Rectal smooth muscle tissue (tissue), 1 donor: ENCODE results near the gene SSX2B.
"Not testable (repeated sequence)": the region's sequence is repeated elsewhere in the genome, so short reads cannot be mapped to it uniquely, and the experiment has no call there.

Source experiments
- H3K27ac ChIP-seq: one replicate; pipeline ENCODE4 v1.7.0; 2013; ENCODE audit warnings: low read depth, low read length, inconsistent platforms
- H3K27me3 ChIP-seq: one replicate; pipeline ENCODE4 v1.7.0; 2013; ENCODE audit warnings: low read length; ENCODE audit not compliant: control insufficient read depth, insufficient read depth
- H3K36me3 ChIP-seq: one replicate; pipeline ENCODE4 v1.7.0; 2013; ENCODE audit warnings: low read length; ENCODE audit not compliant: control insufficient read depth, insufficient read depth
- H3K4me1 ChIP-seq: one replicate; pipeline ENCODE4 v1.7.0; 2013; ENCODE audit warnings: low read length; ENCODE audit not compliant: control insufficient read depth, insufficient read depth
- H3K4me3 ChIP-seq: one replicate; pipeline ENCODE4 v1.7.0; 2013; ENCODE audit warnings: low read length
- H3K9ac ChIP-seq: one replicate; pipeline ENCODE4 v1.7.0; 2013; ENCODE audit warnings: low read length

The SSX2B gene, protein sequence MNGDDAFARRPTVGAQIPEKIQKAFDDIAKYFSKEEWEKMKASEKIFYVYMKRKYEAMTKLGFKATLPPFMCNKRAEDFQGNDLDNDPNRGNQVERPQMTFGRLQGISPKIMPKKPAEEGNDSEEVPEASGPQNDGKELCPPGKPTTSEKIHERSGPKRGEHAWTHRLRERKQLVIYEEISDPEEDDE

DNA sequence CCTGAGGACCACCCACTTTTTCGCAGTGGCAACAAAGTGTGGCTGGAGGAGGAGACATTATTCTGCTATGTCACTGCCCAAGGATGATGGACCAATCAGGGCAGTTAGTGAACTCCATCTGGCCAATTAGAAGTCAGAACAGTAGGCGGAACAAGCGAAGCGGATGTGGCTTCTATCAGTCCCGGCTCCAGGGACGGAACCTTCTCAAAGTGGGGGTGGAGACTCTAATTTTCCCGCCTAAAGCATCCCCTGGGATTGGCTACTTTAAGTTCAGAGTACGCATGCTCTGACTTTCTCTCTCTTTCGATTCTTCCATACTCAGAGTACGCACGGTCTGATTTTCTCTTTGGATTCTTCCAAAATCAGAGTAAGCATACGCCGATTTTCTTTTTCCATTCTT, at the start of gene SSX2B:
SSX2B (plus strand) TSS at position 301 of the 400 bp plus-strand sequence. CDS start 1,429 bp downstream, outside the sequence.
- not testable (repeated sequence) for H3K4me3 ChIP-seq, H3K9ac ChIP-seq, H3K27me3 ChIP-seq, H3K27ac ChIP-seq, H3K4me1 ChIP-seq, H3K36me3 ChIP-seq

DNA sequence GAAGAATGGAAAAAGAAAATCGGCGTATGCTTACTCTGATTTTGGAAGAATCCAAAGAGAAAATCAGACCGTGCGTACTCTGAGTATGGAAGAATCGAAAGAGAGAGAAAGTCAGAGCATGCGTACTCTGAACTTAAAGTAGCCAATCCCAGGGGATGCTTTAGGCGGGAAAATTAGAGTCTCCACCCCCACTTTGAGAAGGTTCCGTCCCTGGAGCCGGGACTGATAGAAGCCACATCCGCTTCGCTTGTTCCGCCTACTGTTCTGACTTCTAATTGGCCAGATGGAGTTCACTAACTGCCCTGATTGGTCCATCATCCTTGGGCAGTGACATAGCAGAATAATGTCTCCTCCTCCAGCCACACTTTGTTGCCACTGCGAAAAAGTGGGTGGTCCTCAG, 44.0 kb upstream of the SSX2B start, which contains the start of gene SSX2:
SSX2 (minus strand) TSS at position 101 of the 400 bp plus-strand sequence. CDS start 1,429 bp downstream, outside the sequence.
- H3K27ac ChIP-seq, H3K27me3 ChIP-seq, H3K4me1 ChIP-seq, H3K9ac ChIP-seq, H3K36me3 ChIP-seq, H3K4me3 ChIP-seq: not testable (repeated sequence)

DNA sequence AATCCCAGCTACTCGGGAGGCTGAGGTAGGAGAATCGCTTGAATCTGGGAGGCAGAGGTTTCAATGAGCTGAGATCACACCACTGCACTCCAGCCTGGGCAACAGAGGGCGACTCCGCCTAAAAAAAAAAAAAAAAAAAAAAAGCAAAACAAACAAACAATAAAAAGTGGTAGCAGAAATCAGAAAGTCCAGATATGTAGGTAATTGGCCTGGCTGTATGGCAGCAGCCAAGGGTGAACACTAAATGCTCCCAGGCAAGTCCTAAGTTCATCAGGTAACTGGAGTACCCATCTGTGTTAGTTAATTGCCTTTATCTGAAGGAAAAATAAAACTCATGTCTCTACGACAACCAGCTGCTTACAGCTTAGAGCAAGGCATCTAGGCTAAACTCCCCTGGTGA, 14.9 kb downstream of the SSX2B start:
- not testable (repeated sequence) for H3K36me3 ChIP-seq, H3K4me3 ChIP-seq, H3K9ac ChIP-seq, H3K27ac ChIP-seq, H3K27me3 ChIP-seq, H3K4me1 ChIP-seq

DNA sequence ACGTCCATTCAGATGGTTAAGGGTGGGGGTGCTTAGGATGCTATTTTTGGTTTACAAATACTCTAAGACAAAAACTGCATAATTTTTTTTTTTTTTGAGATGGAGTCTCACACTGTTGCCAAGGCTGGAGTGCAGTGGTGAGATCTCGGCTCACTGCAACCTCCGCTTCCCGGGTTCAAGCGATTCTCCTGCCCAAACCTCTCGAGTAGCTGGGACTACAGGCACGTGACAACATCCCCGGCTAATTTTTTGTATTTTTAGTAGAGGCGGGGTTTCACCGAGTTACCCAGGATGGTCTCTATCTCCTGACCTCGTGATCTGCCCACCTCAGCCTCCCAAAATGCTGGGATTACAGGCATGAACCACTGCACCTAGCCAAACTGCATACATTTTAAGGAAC, 22.5 kb downstream of the SSX2B start:
- H3K4me1 ChIP-seq, H3K36me3 ChIP-seq, H3K27ac ChIP-seq, H3K9ac ChIP-seq, H3K4me3 ChIP-seq, H3K27me3 ChIP-seq: not testable (repeated sequence)

DNA sequence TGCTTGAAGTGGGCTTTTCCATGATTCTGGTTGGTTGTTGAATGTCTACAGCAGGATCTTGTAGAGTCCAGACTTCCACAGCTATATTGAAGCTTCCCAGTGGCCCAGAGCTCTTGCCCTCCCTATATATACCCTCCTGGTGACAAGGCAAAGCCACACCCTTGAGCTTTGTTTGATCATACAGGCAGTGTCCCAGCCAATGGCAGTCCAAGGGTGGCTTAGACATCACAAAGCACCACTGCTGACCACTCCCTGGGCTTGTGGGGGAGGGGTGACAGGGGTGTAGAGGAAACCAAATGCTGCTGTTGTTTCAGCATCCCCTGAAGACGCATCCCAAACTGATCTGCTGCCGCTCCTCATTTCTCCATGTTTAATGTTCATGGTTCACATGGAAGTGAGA, 46.3 kb downstream of the SSX2B start, which contains the start of gene SPANXN5:
SPANXN5 (minus strand) TSS at position 101 of the 400 bp plus-strand sequence; CDS start at position 22, 79 bp downstream.
- not testable (repeated sequence) for H3K27me3 ChIP-seq, H3K27ac ChIP-seq, H3K4me3 ChIP-seq

DNA sequence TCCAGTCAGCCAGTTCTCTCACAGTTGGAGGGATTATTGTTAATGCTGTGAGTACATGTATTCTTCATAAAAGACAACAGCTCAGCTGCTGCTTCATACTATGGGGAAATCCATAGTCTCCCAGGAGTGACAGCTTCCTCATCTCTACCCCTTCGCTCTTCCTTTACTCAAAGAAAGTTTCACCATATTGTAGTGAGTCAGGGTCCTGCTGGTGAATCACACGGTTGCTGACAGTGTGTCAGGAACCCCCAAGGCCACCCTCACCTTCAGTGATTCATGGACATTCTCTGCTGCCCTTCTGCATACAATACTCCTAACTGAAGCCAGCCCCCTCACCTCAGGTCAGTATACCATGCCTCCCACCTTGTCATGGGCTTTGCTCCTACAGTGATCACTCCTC, 53.8 kb downstream of the SSX2B start:
- H3K36me3 ChIP-seq, H3K4me3 ChIP-seq, H3K27ac ChIP-seq, H3K9ac ChIP-seq, H3K27me3 ChIP-seq, H3K4me1 ChIP-seq: not testable (repeated sequence)

More for the DNA sequence above, 46.3 kb downstream of the SSX2B start, which contains the start of gene SPANXN5:
- not testable (repeated sequence) for H3K9ac ChIP-seq, H3K4me1 ChIP-seq, H3K36me3 ChIP-seq
